Panc1 (cell line): ENCODE data around the gene ATP5ME.

Source experiments
- POLR2AphosphoS5 ChIP-seq: IDR thresholded peaks from 2 replicates; pipeline ENCODE4 v1.6.1; 2012; ENCODE audit warnings: mild to moderate bottlenecking, low read depth, low read length, moderate library complexity
- SIN3A ChIP-seq: IDR thresholded peaks from 2 replicates; pipeline ENCODE4 v1.6.1; 2012; ENCODE audit warnings: low read depth, mild to moderate bottlenecking, low read length, moderate library complexity, borderline replicate concordance; ENCODE audit not compliant: insufficient read depth
- TCF7L2 ChIP-seq: IDR thresholded peaks from 2 replicates; pipeline ENCODE4 v1.6.1; 2011; ENCODE audit warnings: mild to moderate bottlenecking, low read depth, low read length, inconsistent platforms
- TF ChIP-seq, protein P1 (sequence below): fragments of 450-650 bp; IDR thresholded peaks from 2 replicates; pipeline ENCODE4 v1.5.1; 2017; ENCODE audit warnings: mild to moderate bottlenecking
- TF ChIP-seq, protein P2 (sequence below), 2 experiments: IDR thresholded peaks; 2 replicates each; pipeline ENCODE4 v1.6.1; 2011 to 2012; ENCODE audit warnings: low read depth in 2 of 2, control low read depth in 1 of 2, low read length in 1 of 2, mild to moderate bottlenecking in 1 of 2, moderate library complexity in 1 of 2; ENCODE audit not compliant: insufficient read depth in 1 of 2

- TF ChIP-seq, protein P1, sequence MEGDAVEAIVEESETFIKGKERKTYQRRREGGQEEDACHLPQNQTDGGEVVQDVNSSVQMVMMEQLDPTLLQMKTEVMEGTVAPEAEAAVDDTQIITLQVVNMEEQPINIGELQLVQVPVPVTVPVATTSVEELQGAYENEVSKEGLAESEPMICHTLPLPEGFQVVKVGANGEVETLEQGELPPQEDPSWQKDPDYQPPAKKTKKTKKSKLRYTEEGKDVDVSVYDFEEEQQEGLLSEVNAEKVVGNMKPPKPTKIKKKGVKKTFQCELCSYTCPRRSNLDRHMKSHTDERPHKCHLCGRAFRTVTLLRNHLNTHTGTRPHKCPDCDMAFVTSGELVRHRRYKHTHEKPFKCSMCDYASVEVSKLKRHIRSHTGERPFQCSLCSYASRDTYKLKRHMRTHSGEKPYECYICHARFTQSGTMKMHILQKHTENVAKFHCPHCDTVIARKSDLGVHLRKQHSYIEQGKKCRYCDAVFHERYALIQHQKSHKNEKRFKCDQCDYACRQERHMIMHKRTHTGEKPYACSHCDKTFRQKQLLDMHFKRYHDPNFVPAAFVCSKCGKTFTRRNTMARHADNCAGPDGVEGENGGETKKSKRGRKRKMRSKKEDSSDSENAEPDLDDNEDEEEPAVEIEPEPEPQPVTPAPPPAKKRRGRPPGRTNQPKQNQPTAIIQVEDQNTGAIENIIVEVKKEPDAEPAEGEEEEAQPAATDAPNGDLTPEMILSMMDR: no peak
- TF ChIP-seq TCF7L2: no peak
- TF ChIP-seq, protein P2, sequence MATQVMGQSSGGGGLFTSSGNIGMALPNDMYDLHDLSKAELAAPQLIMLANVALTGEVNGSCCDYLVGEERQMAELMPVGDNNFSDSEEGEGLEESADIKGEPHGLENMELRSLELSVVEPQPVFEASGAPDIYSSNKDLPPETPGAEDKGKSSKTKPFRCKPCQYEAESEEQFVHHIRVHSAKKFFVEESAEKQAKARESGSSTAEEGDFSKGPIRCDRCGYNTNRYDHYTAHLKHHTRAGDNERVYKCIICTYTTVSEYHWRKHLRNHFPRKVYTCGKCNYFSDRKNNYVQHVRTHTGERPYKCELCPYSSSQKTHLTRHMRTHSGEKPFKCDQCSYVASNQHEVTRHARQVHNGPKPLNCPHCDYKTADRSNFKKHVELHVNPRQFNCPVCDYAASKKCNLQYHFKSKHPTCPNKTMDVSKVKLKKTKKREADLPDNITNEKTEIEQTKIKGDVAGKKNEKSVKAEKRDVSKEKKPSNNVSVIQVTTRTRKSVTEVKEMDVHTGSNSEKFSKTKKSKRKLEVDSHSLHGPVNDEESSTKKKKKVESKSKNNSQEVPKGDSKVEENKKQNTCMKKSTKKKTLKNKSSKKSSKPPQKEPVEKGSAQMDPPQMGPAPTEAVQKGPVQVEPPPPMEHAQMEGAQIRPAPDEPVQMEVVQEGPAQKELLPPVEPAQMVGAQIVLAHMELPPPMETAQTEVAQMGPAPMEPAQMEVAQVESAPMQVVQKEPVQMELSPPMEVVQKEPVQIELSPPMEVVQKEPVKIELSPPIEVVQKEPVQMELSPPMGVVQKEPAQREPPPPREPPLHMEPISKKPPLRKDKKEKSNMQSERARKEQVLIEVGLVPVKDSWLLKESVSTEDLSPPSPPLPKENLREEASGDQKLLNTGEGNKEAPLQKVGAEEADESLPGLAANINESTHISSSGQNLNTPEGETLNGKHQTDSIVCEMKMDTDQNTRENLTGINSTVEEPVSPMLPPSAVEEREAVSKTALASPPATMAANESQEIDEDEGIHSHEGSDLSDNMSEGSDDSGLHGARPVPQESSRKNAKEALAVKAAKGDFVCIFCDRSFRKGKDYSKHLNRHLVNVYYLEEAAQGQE (IDR thresholded peaks at IDR 0.05; ENCODE audit: insufficient read depth in 1 of 2, low read depth in 2 of 2, low read length in 1 of 2): no peak
- no peak for TF ChIP-seq SIN3A
- TF ChIP-seq POLR2AphosphoS5: no peak
Measured at GRCh38 chr4:671769-672168, 2.3 kb downstream of the ATP5ME start.
